ENCODE measurements around the gene STAT5B.
A peak's percentile ranks its signal among the peaks of the same experiment; 100 is the strongest.
"Not testable (repeated sequence)": the region's sequence is repeated elsewhere in the genome, so short reads cannot be mapped to it uniquely, and the experiment has no call there.

The STAT5B gene

GRCh38 chr17:42305543-42306384 lies 29.6 kb upstream of the STAT5B start:
- DNase-seq = no peak

DNA sequence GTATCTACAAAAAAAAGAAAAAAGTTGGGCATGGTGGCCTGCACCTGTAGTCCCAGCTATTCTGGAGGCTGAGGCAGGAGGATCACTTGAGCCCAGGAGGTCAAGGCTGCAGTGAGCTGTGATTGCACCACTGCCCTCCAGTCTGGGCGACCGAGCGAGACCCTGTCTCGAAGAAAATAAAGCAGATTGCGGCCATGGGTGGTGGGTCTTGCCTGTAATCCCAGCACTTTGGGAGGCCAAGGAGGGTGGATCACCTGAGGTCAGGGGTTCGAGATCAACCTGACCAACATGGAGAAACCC lies 28.8 kb upstream of the STAT5B start:
- DNase-seq = not testable (repeated sequence)

GRCh38 chr17:42304187-42305030 lies 28.2 kb upstream of the STAT5B start:
- no peak for DNase-seq

GRCh38 chr17:42303694-42304093 lies 27.5 kb upstream of the STAT5B start:
- DNase-seq = no peak

- DNase-seq = no peak
These were observed 24.8 kb upstream of the STAT5B start for GRCh38 chr17:42301022-42301421.

DNA sequence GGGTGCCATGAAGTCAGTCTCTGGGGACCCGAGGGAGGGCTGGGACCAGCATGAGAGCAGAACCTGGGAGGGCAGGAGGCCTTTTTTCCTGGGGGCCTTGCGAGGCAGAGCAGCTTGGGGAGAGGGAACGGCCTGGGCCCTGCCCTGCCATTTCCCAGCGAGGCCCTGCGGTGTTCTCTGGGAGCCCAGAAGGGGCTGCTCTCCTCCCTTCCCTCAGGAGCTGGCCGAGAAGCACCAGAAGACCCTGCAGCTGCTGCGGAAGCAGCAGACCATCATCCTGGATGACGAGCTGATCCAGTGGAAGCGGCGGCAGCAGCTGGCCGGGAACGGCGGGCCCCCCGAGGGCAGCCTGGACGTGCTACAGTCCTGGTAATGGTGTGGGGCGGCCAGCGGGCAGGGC lies 23.7 kb upstream of the STAT5B start:
- DNase-seq = not testable (repeated sequence)

- DNase-seq = not testable (repeated sequence)
These were observed 23.2 kb upstream of the STAT5B start for GRCh38 chr17:42299361-42299760.

- DNase-seq = not testable (repeated sequence)
These were observed 21.6 kb upstream of the STAT5B start for GRCh38 chr17:42297775-42298174.

GRCh38 chr17:42296012-42296411 lies 19.8 kb upstream of the STAT5B start:
- DNase-seq = no peak

DNA sequence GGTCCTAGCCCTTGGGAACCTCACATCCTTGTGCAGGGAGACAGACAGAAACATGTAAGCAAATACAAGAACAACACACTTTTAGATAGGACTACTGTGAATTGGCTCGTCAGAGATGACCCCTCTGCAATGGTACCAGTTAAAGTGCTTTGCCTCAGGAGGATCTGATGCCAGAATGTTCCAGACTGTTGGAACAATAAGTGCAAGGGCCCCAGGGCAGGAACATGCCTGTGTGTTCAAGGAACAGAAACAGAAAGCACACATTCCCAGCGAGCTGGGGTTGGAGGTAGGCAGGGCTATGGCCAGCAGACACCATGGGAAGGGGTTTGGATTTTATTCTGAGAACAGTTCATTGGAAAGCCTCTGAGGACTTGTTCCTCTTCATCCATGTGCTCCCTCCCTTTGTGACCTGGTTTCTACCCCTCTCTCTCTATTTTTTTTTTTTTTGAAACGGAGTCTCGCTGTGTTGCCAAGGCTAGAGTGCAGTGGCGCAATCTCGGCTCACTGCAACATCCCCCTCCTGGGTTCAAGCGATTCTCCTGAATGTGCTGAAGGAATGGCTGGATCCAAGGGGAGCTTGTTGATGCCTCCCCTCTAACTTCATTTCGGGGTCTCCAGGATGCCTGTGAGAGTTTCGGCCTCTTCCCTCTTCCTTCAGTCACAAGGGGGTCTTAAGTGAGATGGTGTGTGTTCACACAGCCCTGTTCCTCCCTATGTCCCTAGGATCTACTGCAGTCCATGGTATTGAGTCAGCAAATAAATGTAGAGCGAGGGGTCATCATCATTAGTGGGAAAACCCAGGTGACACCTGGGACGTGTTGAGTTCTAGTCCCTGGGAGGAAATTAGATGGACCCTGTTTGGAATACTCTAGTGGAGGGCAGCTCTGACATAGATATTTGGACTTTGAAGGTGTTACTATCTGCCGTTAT lies 18.5 kb upstream of the STAT5B start:
- no peak for DNase-seq

GRCh38 chr17:42291129-42291528 lies 14.9 kb upstream of the STAT5B start:
- DNase-seq = no peak

GRCh38 chr17:42290577-42290976 lies 14.4 kb upstream of the STAT5B start:
- no peak for DNase-seq

- DNase-seq = no peak
These were observed 13.5 kb upstream of the STAT5B start for GRCh38 chr17:42289611-42290181.

DNA sequence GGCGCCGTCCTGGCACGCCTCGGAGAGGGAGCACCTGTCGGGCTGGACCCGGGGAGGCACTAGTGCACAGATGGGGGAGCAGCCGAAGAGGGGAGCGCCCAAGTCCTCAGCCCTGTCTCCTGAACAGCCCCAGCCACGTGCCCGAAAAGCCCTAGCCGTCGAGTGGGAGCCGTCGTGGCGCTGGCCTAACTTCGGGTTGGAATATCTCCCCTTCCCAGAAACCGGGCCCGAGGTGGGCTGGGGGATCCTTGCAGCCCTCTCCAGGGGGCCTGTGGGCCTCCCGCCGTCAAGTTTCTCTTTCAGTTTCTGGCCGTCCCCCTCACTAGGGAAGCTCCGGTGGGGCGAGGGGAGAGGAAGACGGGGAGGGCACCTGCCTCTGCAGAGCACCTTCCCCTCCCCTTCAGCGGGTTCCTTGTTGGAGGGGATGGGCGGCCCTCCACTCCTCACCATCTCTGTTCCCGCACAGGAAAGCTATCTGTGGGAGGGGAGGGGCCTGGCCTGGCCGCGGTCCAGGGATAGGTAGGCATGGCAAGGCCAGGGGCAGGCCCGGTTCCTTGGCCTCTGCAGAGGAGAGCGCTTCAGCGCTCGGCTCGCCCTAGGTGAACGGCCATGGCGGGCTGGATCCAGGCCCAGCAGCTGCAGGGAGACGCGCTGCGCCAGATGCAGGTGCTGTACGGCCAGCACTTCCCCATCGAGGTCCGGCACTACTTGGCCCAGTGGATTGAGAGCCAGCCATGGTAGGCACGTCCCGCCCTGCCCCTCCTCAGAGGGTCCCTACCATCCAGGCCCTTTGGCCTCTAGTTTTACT lies 12.8 kb upstream of the STAT5B start:
- no peak for DNase-seq

DNA sequence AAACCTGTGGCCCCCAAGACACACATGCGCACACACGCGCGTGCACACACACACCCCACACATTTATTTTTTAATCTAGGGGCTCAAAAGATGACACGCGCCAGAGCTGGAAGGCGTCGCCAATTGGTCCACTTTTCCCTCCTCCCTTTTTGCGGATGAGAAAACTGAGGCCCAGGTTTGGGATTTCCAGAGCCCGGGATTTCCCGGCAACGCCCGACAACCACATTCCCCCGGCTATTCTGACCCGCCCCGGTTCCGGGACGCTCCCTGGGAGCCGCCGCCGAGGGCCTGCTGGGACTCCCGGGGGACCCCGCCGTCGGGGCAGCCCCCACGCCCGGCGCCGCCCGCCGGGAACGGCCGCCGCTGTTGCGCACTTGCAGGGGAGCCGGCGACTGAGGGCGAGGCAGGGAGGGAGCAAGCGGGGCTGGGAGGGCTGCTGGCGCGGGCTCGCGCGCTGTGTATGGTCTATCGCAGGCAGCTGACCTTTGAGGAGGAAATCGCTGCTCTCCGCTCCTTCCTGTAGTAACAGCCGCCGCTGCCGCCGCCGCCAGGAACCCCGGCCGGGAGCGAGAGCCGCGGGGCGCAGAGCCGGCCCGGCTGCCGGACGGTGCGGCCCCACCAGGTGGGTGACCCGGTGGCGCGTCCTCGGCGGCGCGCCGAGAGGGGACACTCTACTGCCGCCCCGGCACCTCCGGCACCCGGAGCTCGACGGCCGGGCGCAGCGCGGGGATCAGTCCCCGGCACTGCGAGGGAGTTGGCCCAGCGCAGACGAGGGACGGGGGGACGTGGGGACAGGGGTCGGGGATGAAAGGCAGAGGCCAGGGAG lies 12.0 kb upstream of the STAT5B start, which contains the start of gene STAT5A:
Gene STAT5A (plus strand): TSS at position 522 of the 826 bp plus-strand sequence. CDS start 914 bp downstream, outside the sequence.
- peak; percentile 63 for DNase-seq

- DNase-seq = no peak
These were observed 11.2 kb upstream of the STAT5B start for GRCh38 chr17:42287305-42287976.

GRCh38 chr17:42286411-42287221 lies 10.4 kb upstream of the STAT5B start:
- DNase-seq = peak; percentile 25

GRCh38 chr17:42285346-42286050 lies 9.3 kb upstream of the STAT5B start:
- no peak for DNase-seq

GRCh38 chr17:42284566-42284965 lies 8.4 kb upstream of the STAT5B start:
- no peak for DNase-seq

Data from MV-4-11 (cell line).